22Rv1 (cell line): ENCODE data around the gene MACF1.

Experiments used
- ZFX ChIP-seq: fragments of 450-650 bp; IDR thresholded peaks from 2 replicates; pipeline ENCODE4 v1.6.1; 2017; ENCODE audit warnings: antibody characterized with exemption, borderline replicate concordance
- TF ChIP-seq, protein P1 (sequence below): fragments of 450-650 bp; IDR thresholded peaks from 2 replicates; pipeline ENCODE4 v1.5.1; 2017; ENCODE audit warnings: mild to moderate bottlenecking

DNA sequence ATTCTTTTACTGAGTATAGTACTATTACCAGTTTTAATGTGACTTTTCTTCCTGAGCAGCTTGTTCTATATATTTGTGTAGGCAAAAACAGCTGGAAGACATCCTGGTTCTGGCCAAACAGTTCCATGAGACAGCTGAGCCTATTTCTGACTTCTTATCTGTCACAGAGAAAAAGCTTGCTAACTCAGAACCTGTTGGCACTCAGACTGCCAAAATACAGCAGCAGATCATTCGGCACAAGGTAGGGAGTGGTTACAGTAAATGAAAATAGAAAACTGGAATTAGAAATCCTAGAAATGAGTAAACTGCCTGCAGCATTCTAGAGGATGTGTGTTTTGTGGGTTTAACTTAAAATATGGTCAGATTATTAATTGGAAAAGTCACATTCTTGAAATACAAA lies 222.9 kb downstream of the MACF1 start:
- TF ChIP-seq, protein P1, sequence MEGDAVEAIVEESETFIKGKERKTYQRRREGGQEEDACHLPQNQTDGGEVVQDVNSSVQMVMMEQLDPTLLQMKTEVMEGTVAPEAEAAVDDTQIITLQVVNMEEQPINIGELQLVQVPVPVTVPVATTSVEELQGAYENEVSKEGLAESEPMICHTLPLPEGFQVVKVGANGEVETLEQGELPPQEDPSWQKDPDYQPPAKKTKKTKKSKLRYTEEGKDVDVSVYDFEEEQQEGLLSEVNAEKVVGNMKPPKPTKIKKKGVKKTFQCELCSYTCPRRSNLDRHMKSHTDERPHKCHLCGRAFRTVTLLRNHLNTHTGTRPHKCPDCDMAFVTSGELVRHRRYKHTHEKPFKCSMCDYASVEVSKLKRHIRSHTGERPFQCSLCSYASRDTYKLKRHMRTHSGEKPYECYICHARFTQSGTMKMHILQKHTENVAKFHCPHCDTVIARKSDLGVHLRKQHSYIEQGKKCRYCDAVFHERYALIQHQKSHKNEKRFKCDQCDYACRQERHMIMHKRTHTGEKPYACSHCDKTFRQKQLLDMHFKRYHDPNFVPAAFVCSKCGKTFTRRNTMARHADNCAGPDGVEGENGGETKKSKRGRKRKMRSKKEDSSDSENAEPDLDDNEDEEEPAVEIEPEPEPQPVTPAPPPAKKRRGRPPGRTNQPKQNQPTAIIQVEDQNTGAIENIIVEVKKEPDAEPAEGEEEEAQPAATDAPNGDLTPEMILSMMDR: no peak
- TF ChIP-seq ZFX: no peak
